GM21825 (cell line): ENCODE results near the gene FRMD4A.

Experiments used
- ATAC-seq: cut with Tn5 transposase; IDR thresholded peaks from one replicate; pipeline ENCODE4 v1.9.1; 2021; ENCODE audit warnings: mild to moderate bottlenecking, moderate library complexity; ENCODE audit not compliant: unreplicated experiment

FRMD4A gene

GRCh38 chr10:13665516-13666262 lies 665.0 kb downstream of the FRMD4A start:
- ATAC-seq = no peak

- ATAC-seq = no peak
Measured at GRCh38 chr10:13661256-13661655, 669.5 kb downstream of the FRMD4A start.

GRCh38 chr10:13660551-13660920 lies 670.2 kb downstream of the FRMD4A start:
- no peak for ATAC-seq

- no peak for ATAC-seq
Measured at GRCh38 chr10:13659887-13660550, 670.7 kb downstream of the FRMD4A start.

GRCh38 chr10:13658871-13659685 lies 671.6 kb downstream of the FRMD4A start:
- no peak for ATAC-seq

GRCh38 chr10:13658264-13658663 lies 672.5 kb downstream of the FRMD4A start:
- ATAC-seq = no peak

GRCh38 chr10:13657101-13657680 lies 673.5 kb downstream of the FRMD4A start:
- no peak for ATAC-seq

- ATAC-seq = no peak
Measured at GRCh38 chr10:13656337-13657100, 674.2 kb downstream of the FRMD4A start.

- no peak for ATAC-seq
Measured at GRCh38 chr10:13654846-13655245, 675.9 kb downstream of the FRMD4A start.

GRCh38 chr10:13654118-13654830 lies 676.5 kb downstream of the FRMD4A start:
- ATAC-seq = no peak

GRCh38 chr10:13652860-13653259 lies 677.9 kb downstream of the FRMD4A start:
- ATAC-seq = no peak

GRCh38 chr10:13651969-13652720 lies 678.6 kb downstream of the FRMD4A start:
- ATAC-seq = no peak

- no peak for ATAC-seq
Measured at GRCh38 chr10:13650961-13651360, 679.8 kb downstream of the FRMD4A start.

GRCh38 chr10:13649844-13650520 lies 680.7 kb downstream of the FRMD4A start:
- no peak for ATAC-seq

- ATAC-seq = no peak
Measured at GRCh38 chr10:13648425-13648824, 682.3 kb downstream of the FRMD4A start.

GRCh38 chr10:13644866-13645265 lies 685.9 kb downstream of the FRMD4A start:
- no peak for ATAC-seq

GRCh38 chr10:13643016-13643415 lies 687.7 kb downstream of the FRMD4A start:
- no peak for ATAC-seq

GRCh38 chr10:13642293-13642692 lies 688.4 kb downstream of the FRMD4A start:
- no peak for ATAC-seq

GRCh38 chr10:13637894-13638293 lies 692.8 kb downstream of the FRMD4A start:
- ATAC-seq = no peak
